ENCODE results near the gene TOR1AIP1.
"Not testable (repeated sequence)": the region's sequence is repeated elsewhere in the genome, so short reads cannot be mapped to it uniquely, and the experiment has no call there.

TOR1AIP1 gene

GRCh38 chr1:179882253-179883039 is at the start of gene TOR1AIP1:
Gene TOR1AIP1 (plus strand): TSS chr1:179882285. CDS start chr1:179882503, 218 bp downstream.
- TF ChIP-seq CTCF (conservative IDR thresholded peaks at IDR 0.05), result peak; percentile 34
- TF ChIP-seq ZFX (IDR thresholded peaks at IDR 0.05), result no peak
- H3K27ac ChIP-seq, result peak within 1 kb of the TSS; percentile 87

GRCh38 chr1:179836686-179837445 is 45.2 kb upstream of the TOR1AIP1 start:
- not testable (repeated sequence) for H3K27ac ChIP-seq

GRCh38 chr1:179840107-179840506 is 42.0 kb upstream of the TOR1AIP1 start:
- H3K27ac ChIP-seq, result no peak overlapping the region
- TF ChIP-seq ZFX (IDR thresholded peaks at IDR 0.05) (no peak), CTCF (conservative IDR thresholded peaks at IDR 0.05) (no peak)

GRCh38 chr1:179848233-179848632 is 33.9 kb upstream of the TOR1AIP1 start:
- TF ChIP-seq ZFX (IDR thresholded peaks at IDR 0.05) (no peak), CTCF (conservative IDR thresholded peaks at IDR 0.05) (no peak)
- H3K27ac ChIP-seq, result no peak overlapping the region

GRCh38 chr1:179853102-179853501 is 29.0 kb upstream of the TOR1AIP1 start:
- TF ChIP-seq CTCF (conservative IDR thresholded peaks at IDR 0.05), result no peak
- no peak for TF ChIP-seq ZFX (IDR thresholded peaks at IDR 0.05)
- no peak overlapping the region for H3K27ac ChIP-seq

GRCh38 chr1:179855831-179856230 is 26.3 kb upstream of the TOR1AIP1 start:
- not testable (repeated sequence) for H3K27ac ChIP-seq

- TF ChIP-seq ZFX (IDR thresholded peaks at IDR 0.05), result no peak
- no peak for TF ChIP-seq CTCF (conservative IDR thresholded peaks at IDR 0.05)
- H3K27ac ChIP-seq, result no peak overlapping the region
These were observed 25.8 kb upstream of the TOR1AIP1 start for GRCh38 chr1:179856296-179856695.

GRCh38 chr1:179857009-179857408 is 25.1 kb upstream of the TOR1AIP1 start:
- no peak for TF ChIP-seq ZFX (IDR thresholded peaks at IDR 0.05)
- no peak for TF ChIP-seq CTCF (conservative IDR thresholded peaks at IDR 0.05)
- no peak overlapping the region for H3K27ac ChIP-seq

All from C4-2B (cell line).